B cell (primary cell): Measurements from ENCODE around the gene NDUFAB1. TPM values are rescaled to one million over a fixed set of nuclear protein-coding genes. Genes with fewer than 3 reads are reported as not detected.

Experiments used
- ATAC-seq: fragments of 200-7000 bp; cut with Tn5 transposase; one replicate; pipeline ENCODE4 v1.10.0; 2021; ENCODE audit warnings: low read depth, mild to moderate bottlenecking, moderate number of reproducible peaks, moderate library complexity
- CTCF ChIA-PET: fragments of 350-600 bp; sonication (Branson Sonifier 250); formaldehyde crosslinking; loops from one replicate; lab custom pipeline; 2021; ENCODE audit warnings: antibody characterized with exemption, inconsistent platforms; lab: Charles Lee
- POLR2A ChIA-PET: fragments of 350-600 bp; sonication (Branson Sonifier 250); formaldehyde crosslinking; loops from one replicate; lab custom pipeline; 2021; ENCODE audit warnings: antibody characterized with exemption; lab: Charles Lee
- DNase-seq: peaks from one replicate; pipeline ENCODE4 v3.0.0; 2013
- H2AFZ ChIP-seq: 2 replicates; pipeline ENCODE4 v1.6.1; 2012; ENCODE audit warnings: mild to moderate bottlenecking, low read depth, low read length; ENCODE audit not compliant: insufficient read depth, poor library complexity, severe bottlenecking
- H3K27ac ChIP-seq, 2 donors: 1 replicate in 1 of 2; 2 replicates in 1 of 2; pipeline ENCODE4 v1.5.1; 2012 to 2013; ENCODE audit warnings: low read length in 2 of 2, mild to moderate bottlenecking in 2 of 2, moderate library complexity in 1 of 2
- H3K27me3 ChIP-seq, 4 experiments: fragments of 200-600 bp in 1 of 4; sonication (generic) in 1 of 4; replicated peaks in 1 of 4; 1 replicate in 2 of 4; 2 replicates in 2 of 4; pipeline versions ENCODE4 v1.6.1 to v1.7.0; 2013 to 2016; ENCODE audit warnings: low read length in 3 of 4, mild to moderate bottlenecking in 2 of 4, mixed read lengths in 1 of 4, moderate library complexity in 1 of 4; ENCODE audit not compliant: insufficient read depth in 4 of 4, control insufficient read depth in 3 of 4; ENCODE audit errors: control extremely low read depth in 1 of 4
- H3K36me3 ChIP-seq, 2 experiments: replicated peaks in 1 of 2; 1 replicate in 1 of 2; 2 replicates in 1 of 2; pipeline versions ENCODE4 v1.6.1 to v1.7.1; 2013; ENCODE audit warnings: low read length in 1 of 2; ENCODE audit not compliant: insufficient read depth in 2 of 2, control insufficient read depth in 1 of 2; ENCODE audit errors: control extremely low read depth in 1 of 2, extremely low read depth in 1 of 2
- H3K4me1 ChIP-seq, 2 donors: fragments of 200-600 bp in 1 of 2; sonication (generic) in 1 of 2; 1 replicate in 1 of 2; 2 replicates in 1 of 2; pipeline versions ENCODE4 v1.5.1 to v1.6.1; 2013 to 2017; ENCODE audit warnings: low read length in 2 of 2; ENCODE audit not compliant: control insufficient read depth in 2 of 2, insufficient read depth in 2 of 2
- H3K4me2 ChIP-seq: replicated peaks from 2 replicates; pipeline ENCODE3; 2012; ENCODE audit warnings: mild to moderate bottlenecking, low read depth, low read length; ENCODE audit not compliant: poor library complexity, severe bottlenecking
- H3K4me3 ChIP-seq, 5 experiments: fragments of 200-600 bp in 1 of 5; sonication (generic) in 1 of 5; 1 replicate in 3 of 5; 2 replicates in 2 of 5; pipeline versions ENCODE4 v1.5.1 to v1.7.0; 2011 to 2016; ENCODE audit warnings: low read length in 4 of 5, mild to moderate bottlenecking in 4 of 5, low read depth in 2 of 5, control low read depth in 1 of 5, moderate library complexity in 1 of 5; ENCODE audit not compliant: insufficient read depth in 1 of 5; ENCODE audit errors: control extremely low read depth in 1 of 5, extremely low read depth in 1 of 5
- H3K79me2 ChIP-seq: fragments of 200-600 bp; sonication (generic); one replicate; pipeline ENCODE4 v1.6.0; 2016; ENCODE audit warnings: low read length; ENCODE audit not compliant: control insufficient read depth, insufficient read depth
- H3K9ac ChIP-seq: fragments of 200-600 bp; sonication (generic); 2 replicates; pipeline ENCODE4 v1.6.1; 2017; ENCODE audit warnings: mild to moderate bottlenecking, low read length, moderate library complexity
- H3K9me3 ChIP-seq, 3 donors: one replicate each; pipeline versions ENCODE4 v1.6.1 to v1.7.1; 2013; ENCODE audit warnings: low read length in 2 of 3; ENCODE audit not compliant: control insufficient read depth in 2 of 3, insufficient read depth in 1 of 3; ENCODE audit errors: control extremely low read depth in 1 of 3
- H4K20me1 ChIP-seq: 2 replicates; pipeline ENCODE4 v1.6.0; 2012; ENCODE audit warnings: mild to moderate bottlenecking, low read length; ENCODE audit not compliant: insufficient read depth, control insufficient read depth, poor library complexity, severe bottlenecking
- H3K27ac Mint-ChIP-seq: one replicate; pipeline ENCODE4 v1.8.0; 2021; ENCODE audit warnings: mixed read lengths
- H3K27me3 Mint-ChIP-seq: one replicate; pipeline ENCODE4 v1.8.0; 2021; ENCODE audit warnings: mixed read lengths
- H3K4me1 Mint-ChIP-seq: one replicate; pipeline ENCODE4 v1.8.0; 2021; ENCODE audit warnings: mixed read lengths
- H3K4me3 Mint-ChIP-seq: one replicate; pipeline ENCODE4 v1.8.0; 2021; ENCODE audit warnings: mixed read lengths
- H3K9me3 Mint-ChIP-seq: one replicate; pipeline ENCODE4 v1.8.0; 2022; ENCODE audit warnings: mixed read lengths; ENCODE audit not compliant: insufficient read depth
- CTCF ChIP-seq: fragments of 200-600 bp; IDR thresholded peaks from one replicate; pipeline ENCODE4 v1.8.0; 2022; ENCODE audit warnings: antibody characterized with exemption, mild to moderate bottlenecking
- EZH2 ChIP-seq: IDR thresholded peaks from 2 replicates; pipeline ENCODE4 v1.6.1; 2012; ENCODE audit warnings: borderline replicate concordance, low read depth, mild to moderate bottlenecking, moderate library complexity, low read length; ENCODE audit not compliant: insufficient read depth, poor library complexity, severe bottlenecking
- WGBS: methylation state at CpG from one replicate; pipeline ENCODE4 v1.1.5; 2013; ENCODE audit warnings: missing lambda C conversion rate; ENCODE audit not compliant: insufficient coverage; 5-methylcytosine and 5-hydroxymethylcytosine counted together
- intact Hi-C: fragments of 100-400 bp; cut with micrococcal nuclease; formaldehyde crosslinking; loops from one replicate; pipeline ENCODE4 v1.10.0; 2022
- polyA plus RNA-seq: library from polyadenylated mRNA; depleted of rRNA; stranded (reverse); fragments of >200 nt; gene quantifications from 2 replicates; pipeline ENCODE4 v1.2.3, GENCODE V29; 2012
- total RNA-seq, 2 donors: library from RNA; stranded (reverse); fragments of 120-200 nt in 1 of 2; gene quantifications; 1 replicate in 1 of 2; 2 replicates in 1 of 2; pipeline versions ENCODE4 v1.2.3 to v1.2.4, GENCODE V29; 2013 to 2022

Gene NDUFAB1
- total and polyA plus RNA-seq, 2 donors (not counting 1 experiment from before 2014, with no cell fraction given): 33.6 to 39.3 TPM

- Mint-ChIP-seq H3K9me3 (no peaks in the 10 kb centered on the region), H3K4me1 (peaks cover 34% of the 10 kb centered on the region), H3K27me3 (no peaks in the 10 kb centered on the region), H3K4me3 (peak within 1 kb of the TSS; percentile 93), H3K27ac (peak within 1 kb of the TSS; percentile 93)
- DNase-seq (peak; percentile 99), ATAC-seq (peak; percentile 87)
- Histone ChIP-seq H3K9me3 (no peaks in the 10 kb centered on the region), H4K20me1 (no peaks in the 10 kb centered on the region), H3K4me3 (peak within 1 kb of the TSS; percentile 60 to 90 (median 86)), H3K36me3 (peaks cover 1 to 33% of the 10 kb centered on the region in 2 experiments), H3K4me2 (peak within 1 kb of the TSS; percentile 89), H3K4me1 (peaks cover 11 to 20% of the 10 kb centered on the region in 2 donors), H3K79me2 (peaks cover 44% of the 10 kb centered on the region), H3K27ac (peak within 1 kb of the TSS; percentile 70 to 74), H3K27me3 (no peaks in the 10 kb centered on the region), H2AFZ (peak within 1 kb of the TSS; percentile 89), H3K9ac (peak within 1 kb of the TSS; percentile 81)
- ChIA-PET POLR2A (interaction anchor here (0.7 to 2.4 kb wide), 5 partner anchors 37 to 53 kb away, joined by 5 to 9 read pairs (median 6); partner anchors contain the start of gene GGA2), CTCF (interaction anchor here (0.8 to 5.0 kb wide), 11 partner anchors 10 to 948 kb away, joined by 3 to 35 read pairs (median 5); partner anchors contain the start of genes DCTN5, GGA2, NDUFAB1 and PALB2)
- under 1% methylated on average over 63 of the region's 65 CpGs for WGBS
- TF ChIP-seq EZH2 (no peak), CTCF (peak; percentile 79)
- intact Hi-C loops: loop anchor here (1.0 kb wide), 5 partner anchors 39 to 104 kb away; partner anchors contain the start of genes COG7, DCTN5, GGA2 and NDUFAB1
Observed at GRCh38 chr16:23556881-23557778, 39.0 kb downstream of the NDUFAB1 start, which contains the start of the genes EARS2 and UBFD1. Gene EARS2, minus strand, starts transcription at chr16:23557350. Its CDS starts 7 bp downstream, at chr16:23557343. Gene UBFD1, plus strand, starts transcription at chr16:23557727. Its CDS starts 16 bp downstream, at chr16:23557743.
